GM21390 (cell line): ENCODE results near the gene GPR156.

Experiments
- ATAC-seq: cut with Tn5 transposase; IDR thresholded peaks from one replicate; pipeline ENCODE4 v1.9.1; 2021; ENCODE audit not compliant: unreplicated experiment

Gene GPR156

GRCh38 chr3:120196812-120197211, 88.2 kb downstream of the GPR156 start:
- no peak for ATAC-seq

- ATAC-seq = no peak
Observed at GRCh38 chr3:120196333-120196732, 88.7 kb downstream of the GPR156 start.

- ATAC-seq = no peak
Observed at GRCh38 chr3:120193554-120193953, 91.5 kb downstream of the GPR156 start.

- ATAC-seq = no peak
Observed at GRCh38 chr3:120192579-120192978, 92.4 kb downstream of the GPR156 start.

GRCh38 chr3:120192159-120192558, 92.9 kb downstream of the GPR156 start:
- ATAC-seq = no peak

- ATAC-seq = no peak
Observed at GRCh38 chr3:120182613-120183511, 102.2 kb downstream of the GPR156 start.

GRCh38 chr3:120181632-120182031, 103.4 kb downstream of the GPR156 start:
- ATAC-seq = no peak

GRCh38 chr3:120180731-120181412, 104.2 kb downstream of the GPR156 start:
- ATAC-seq = no peak

GRCh38 chr3:120177707-120178306, 107.2 kb downstream of the GPR156 start:
- ATAC-seq = no peak

- ATAC-seq = no peak
Observed at GRCh38 chr3:120177151-120177550, 107.9 kb downstream of the GPR156 start.

GRCh38 chr3:120174811-120175539, 110.0 kb downstream of the GPR156 start:
- ATAC-seq = no peak

GRCh38 chr3:120173056-120173675, 111.9 kb downstream of the GPR156 start:
- no peak for ATAC-seq

GRCh38 chr3:120172070-120172469, 113.0 kb downstream of the GPR156 start:
- ATAC-seq = no peak

GRCh38 chr3:120171134-120171873, 113.7 kb downstream of the GPR156 start:
- no peak for ATAC-seq

GRCh38 chr3:120170223-120170622, 114.8 kb downstream of the GPR156 start:
- no peak for ATAC-seq

GRCh38 chr3:120169407-120169806, 115.6 kb downstream of the GPR156 start:
- ATAC-seq = no peak

GRCh38 chr3:120168611-120169010, 116.4 kb downstream of the GPR156 start:
- ATAC-seq = no peak

GRCh38 chr3:120168038-120168437, 117.0 kb downstream of the GPR156 start:
- no peak for ATAC-seq

GRCh38 chr3:120167488-120167887, 117.5 kb downstream of the GPR156 start:
- ATAC-seq = no peak

GRCh38 chr3:120163816-120164215, 121.2 kb downstream of the GPR156 start:
- ATAC-seq = no peak
